Limb (tissue), 2 donors: ENCODE data around the gene RANBP3.
"Not testable (repeated sequence)": the region's sequence is repeated elsewhere in the genome, so short reads cannot be mapped to it uniquely, and the experiment has no call there.

Experiments used
- DNase-seq, 2 donors: peaks; one replicate each; pipeline ENCODE4 v3.0.0-alpha.2; 2016; ENCODE audit errors: extremely low spot score in 2 of 2

The RANBP3 gene

GRCh38 chr19:5889288-5889971 is 88.5 kb downstream of the RANBP3 start:
- DNase-seq = no peak

GRCh38 chr19:5884065-5884811 is 93.7 kb downstream of the RANBP3 start:
- not testable (repeated sequence) for DNase-seq

DNA sequence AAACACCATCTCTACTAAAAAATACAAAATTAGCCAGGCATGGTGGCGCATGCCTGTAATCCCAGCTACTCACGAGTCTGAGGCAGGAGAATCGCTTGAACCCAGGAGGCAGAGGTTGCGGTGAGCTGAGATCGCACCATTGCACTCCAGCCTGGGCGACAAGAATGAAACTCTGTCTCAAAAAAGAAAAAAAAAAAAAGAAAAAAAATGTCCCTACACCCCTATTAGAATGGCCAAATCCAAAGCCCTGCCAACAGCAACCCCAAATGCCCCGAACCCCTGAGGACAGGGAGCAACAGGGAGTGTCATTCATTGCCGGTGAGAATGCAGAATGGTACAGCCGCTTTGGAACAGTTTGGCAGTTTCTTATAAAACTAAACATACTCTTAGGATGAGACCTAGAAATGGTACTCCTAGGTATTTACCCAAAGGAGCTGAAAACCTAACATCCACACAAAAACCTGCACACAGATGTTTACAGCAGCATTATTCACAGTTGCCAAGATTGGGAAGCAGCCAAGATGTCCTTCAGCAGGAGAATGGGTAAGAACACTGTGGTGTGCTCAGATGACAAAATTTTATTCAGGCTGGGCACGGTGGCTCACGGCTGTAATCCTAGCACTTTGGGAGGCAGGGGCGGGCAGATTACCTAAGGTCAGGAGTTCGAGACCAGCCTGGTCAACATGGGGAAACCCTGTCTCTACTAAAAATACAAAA is 94.6 kb downstream of the RANBP3 start:
- DNase-seq = not testable (repeated sequence)

- DNase-seq = no peak
Observed at GRCh38 chr19:5882421-5882968, 95.4 kb downstream of the RANBP3 start.

DNA sequence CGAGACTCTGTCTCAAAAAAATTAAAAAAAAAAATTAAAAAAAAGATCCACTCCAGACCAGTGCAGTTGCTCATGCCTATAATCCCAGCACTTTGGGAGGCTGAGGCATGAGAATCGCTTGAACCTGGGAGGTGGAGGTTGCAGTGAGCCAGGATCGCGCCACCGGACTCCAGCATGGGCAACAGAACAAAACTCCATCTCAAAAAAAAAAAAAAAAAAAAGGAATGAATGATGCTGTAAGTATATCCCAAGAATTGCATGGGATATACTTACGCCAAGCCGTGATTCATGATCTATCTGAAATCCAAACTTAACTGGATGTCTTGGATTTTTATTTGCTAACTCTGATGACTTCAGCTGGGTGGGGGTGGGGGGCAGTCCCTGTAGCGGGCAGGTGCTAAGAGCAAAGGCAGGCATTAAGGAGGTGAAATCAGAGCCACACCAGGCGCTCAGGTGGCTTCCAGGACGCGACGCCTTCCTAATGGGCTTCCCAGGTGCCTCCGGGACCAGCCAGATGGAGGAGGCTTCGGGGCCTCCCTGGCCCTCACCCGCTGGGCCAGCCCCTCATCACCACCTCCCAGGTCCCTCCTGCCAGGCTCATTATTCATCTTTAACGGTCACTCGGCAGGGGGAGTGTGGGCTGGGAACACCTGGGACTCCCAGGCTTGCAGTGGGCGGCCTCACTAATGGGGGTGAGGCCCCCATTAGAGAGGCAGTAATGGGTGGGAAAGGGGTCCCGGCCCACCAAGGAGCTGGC is 96.2 kb downstream of the RANBP3 start:
- no peak for DNase-seq

GRCh38 chr19:5880604-5881078 is 97.3 kb downstream of the RANBP3 start:
- peak; percentile 58 to 69 for DNase-seq

DNA sequence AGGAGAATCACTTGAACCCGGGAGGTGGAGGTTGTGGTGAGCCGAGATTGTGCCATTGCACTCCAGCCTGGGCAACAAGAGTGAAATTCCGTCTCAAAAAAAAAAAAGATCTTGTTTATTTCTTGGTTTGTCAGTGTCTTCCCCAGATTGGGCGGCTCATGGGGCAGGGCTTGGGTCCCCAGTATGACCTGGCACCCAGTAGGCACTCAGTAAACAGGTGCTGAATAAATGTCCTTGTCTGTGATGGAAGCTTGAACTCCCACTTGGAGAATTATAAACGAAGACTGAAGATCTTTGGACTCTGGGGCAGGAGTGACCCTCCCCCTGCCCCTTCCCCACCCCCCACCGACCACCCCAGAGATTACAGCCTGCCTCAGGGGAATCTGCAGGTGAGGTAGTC is 97.7 kb downstream of the RANBP3 start:
- DNase-seq = no peak

DNA sequence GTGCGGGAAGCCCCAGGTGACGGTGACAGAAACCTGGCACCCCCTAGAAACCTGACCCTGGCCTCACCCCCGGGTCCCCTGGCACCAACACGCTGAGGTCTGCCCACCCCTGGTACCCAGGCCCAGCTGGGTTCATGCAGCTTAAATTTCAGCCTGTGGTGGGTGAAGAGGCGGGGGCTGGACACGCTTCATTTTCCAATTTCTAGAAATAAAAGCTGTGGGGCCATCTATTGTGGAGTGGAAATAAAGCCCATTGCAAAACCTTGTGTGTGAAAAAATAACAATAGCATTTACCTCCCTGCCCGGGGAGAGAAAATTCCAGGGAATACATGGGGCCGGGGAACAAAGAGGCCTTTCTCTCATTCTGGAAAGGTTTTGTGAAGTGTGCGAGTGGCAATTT is 100.1 kb downstream of the RANBP3 start:
- DNase-seq = no peak

- DNase-seq = no peak
Observed at GRCh38 chr19:5877427-5877826, 100.5 kb downstream of the RANBP3 start.

DNA sequence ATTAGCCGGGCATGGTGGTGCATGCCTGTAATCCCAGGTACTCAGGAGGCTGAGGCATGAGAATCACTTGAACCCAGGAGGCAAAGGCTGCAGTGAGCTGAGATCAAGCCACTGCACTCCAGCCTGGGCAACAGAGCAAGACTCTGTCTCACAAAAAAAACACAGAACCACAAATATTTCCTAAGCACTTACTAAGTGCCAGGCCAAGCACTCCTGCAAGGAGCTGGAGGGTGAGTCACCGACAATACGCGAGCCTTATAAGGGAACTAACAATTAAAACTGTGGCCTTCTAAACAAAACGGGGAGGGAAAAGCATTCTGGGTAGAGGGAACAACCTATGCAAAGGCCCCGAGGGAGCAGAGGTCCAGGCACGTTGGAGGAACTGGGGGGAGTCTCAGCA is 103.4 kb downstream of the RANBP3 start:
- not testable (repeated sequence) for DNase-seq

DNA sequence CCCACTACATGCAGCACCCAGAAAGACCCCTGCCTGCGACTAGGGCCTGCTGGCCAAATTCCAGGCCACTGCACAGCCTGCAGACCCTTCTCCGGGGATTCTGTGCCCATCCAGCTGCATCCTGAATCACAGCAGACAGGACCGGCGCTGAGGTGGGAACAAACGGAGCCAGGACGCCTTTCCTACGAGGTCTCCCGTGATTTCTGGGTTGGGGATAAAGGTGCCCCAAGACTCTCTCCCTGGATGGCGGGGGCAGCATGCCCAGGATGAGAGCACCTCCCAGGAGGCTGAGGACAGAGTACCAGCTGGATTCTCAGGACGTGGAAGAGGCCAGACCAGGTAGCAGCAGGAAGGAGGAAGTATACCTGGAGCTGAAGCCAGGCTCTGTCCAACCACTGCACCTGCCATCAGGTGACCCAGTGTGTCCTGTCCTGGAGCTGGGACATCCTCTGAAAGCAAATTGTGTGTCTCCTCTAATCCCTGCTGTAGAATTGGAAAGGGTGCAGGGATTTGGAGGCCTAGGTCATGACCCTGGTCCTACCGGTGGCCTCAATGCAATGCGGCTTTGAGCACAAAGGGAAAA is 104.2 kb downstream of the RANBP3 start:
- DNase-seq = no peak

- DNase-seq = no peak
Observed at GRCh38 chr19:5870986-5871394, 107.0 kb downstream of the RANBP3 start.

DNA sequence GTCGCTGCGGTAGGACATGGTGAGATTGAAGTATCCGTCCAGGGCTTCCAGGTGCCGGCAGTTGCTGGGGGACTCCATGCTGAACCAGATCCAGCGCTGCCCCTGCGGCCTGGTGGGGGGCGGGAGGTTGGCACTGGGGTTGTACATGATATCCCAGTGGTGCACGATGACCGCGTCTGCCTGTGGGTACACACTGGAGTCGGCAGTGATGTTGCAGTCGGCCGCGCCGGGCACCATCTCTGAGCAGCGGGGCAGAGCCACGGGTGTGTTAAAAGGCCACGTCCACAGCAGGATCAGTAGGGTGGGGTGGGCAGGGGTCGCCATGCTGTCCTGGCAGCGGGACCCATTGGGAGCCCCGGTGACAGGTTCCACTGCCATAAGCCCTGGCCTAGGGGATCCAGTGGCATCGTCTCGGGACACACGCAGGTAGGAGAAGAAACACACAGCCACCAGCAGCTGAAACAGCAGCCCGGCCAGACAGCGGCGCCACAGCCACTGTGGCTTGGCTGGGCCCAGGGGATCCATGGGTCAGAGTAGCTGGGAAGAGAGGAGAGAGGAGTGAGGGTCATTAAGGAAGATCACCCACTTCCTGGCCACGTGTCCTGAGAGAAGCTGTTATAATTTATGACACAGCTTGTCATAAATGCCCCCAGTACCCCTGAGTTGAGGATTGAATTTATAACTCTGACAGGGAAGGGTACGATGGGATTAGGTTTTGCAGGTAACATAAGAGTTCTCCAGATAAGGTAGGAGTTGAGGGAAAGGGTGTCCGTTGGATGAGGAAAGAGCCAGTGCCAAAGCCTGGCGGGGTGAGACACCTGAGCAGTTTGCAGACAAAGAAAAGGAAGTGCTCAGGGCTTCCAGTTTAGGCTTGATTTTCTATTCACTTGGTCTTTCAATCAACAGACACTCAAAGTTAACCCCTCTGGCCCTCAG is 110.5 kb downstream of the RANBP3 start:
- no peak for DNase-seq
